ENCODE data around the gene LDB2. TPM values are rescaled to one million over a fixed set of nuclear protein-coding genes. Genes with fewer than 3 reads are reported as not detected.

The LDB2 gene
- 1 to 10 TPM; 3.2 to 7.9 TPM for total RNA-seq

DNA sequence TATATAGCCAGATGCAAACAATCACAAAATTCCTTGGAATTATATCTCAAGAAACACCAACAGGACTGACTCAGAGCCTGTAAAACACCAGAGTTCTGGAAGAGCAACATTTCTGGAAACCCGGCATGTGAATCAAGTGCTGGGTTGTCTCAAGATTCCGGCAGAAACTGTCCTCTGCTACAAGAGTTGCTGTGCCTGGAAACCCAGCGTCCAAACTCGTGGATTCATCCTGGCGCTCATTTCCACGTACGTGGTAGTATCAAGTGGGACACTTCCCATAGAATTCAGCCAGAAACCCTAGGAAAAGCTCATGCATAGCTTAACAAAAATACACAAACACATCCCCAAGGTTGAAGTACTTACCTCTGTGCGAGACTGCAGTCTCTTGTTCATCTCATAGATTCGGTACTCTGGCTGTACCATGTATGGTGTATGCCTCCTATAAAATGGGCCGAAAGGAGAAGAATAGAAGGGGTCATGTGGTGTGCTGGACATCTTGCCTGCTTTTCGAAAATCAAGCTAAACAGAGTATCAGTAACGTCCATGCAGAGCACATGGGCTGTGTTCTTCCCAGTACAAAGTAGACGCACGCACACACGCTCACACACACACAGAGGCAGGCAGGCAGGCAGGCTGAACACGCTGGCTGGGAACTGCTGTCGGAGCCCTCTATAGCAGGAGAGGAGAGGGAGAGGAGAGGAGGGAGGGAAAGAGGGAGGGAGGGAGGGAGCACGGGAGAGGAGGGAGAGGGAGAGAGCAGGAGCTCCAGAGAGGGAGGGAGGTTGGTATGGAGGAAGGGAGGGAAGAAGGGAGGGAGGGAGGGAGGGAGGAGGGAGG is at the start of gene LDB2:
TSS of gene LDB2 (minus strand) at position 655 of the 837 bp plus-strand sequence.
- H3K36me3 ChIP-seq: no peaks in the 10 kb centered on the region
- peak within 1 kb of the TSS; percentile 55 for H3K27ac ChIP-seq
- H3K9ac ChIP-seq (ENCODE audit: low read depth in 2 of 2, low read length in 2 of 2): peak within 1 kb of the TSS; percentile 27 to 29
- peak; percentile 32 for DNase-seq
- H3K4me1 ChIP-seq: no peaks in the 10 kb centered on the region
- H3K27me3 ChIP-seq: no peaks in the 10 kb centered on the region
- TF ChIP-seq CTCF (IDR thresholded peaks at IDR 0.05): no peak
- intact Hi-C loops (cut with DNase I): no loop called here
- H3K9me3 ChIP-seq: no peaks in the 10 kb centered on the region
- H3K4me3 ChIP-seq: peak within 1 kb of the TSS; percentile 22

- H3K36me3 ChIP-seq: no peaks in the 10 kb centered on the region
- no peak overlapping the region for H3K4me3 ChIP-seq
- no peak for DNase-seq
- H3K9me3 ChIP-seq: no peaks in the 10 kb centered on the region
- intact Hi-C loops (cut with DNase I): no loop called here
- no peak overlapping the region for H3K9ac ChIP-seq (ENCODE audit: low read depth in 2 of 2, low read length in 2 of 2)
- H3K27me3 ChIP-seq: no peaks in the 10 kb centered on the region
- no peak for TF ChIP-seq CTCF (IDR thresholded peaks at IDR 0.05)
- H3K4me1 ChIP-seq: no peaks in the 10 kb centered on the region
- H3K27ac ChIP-seq: no peak overlapping the region
Measured at GRCh38 chr4:16942491-16942890, 44.0 kb upstream of the LDB2 start.

DNA sequence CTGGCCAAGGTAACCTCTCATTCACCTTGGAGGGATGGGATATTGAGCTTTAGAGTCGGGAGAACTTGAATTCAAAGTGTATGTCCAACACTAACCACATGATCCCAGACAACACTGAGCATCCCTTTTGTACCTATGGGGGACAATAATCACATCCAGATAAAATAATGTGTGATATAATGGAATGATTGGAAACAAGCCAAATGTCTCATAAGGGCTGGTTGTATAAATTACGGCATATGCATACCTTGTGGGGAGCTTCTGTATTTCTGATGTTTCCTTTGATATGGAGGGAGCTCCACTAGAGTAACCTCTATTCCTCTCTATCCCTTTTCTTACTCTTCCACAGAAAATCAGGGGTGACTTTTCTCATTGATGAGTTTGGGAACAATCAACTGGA is 40.7 kb upstream of the LDB2 start:
- Histone ChIP-seq H3K9me3 (no peaks in the 10 kb centered on the region), H3K27me3 (no peaks in the 10 kb centered on the region), H3K9ac (ENCODE audit: low read depth in 2 of 2, low read length in 2 of 2) (no peak overlapping the region), H3K4me3 (no peak overlapping the region), H3K27ac (no peak overlapping the region), H3K36me3 (no peaks in the 10 kb centered on the region), H3K4me1 (no peaks in the 10 kb centered on the region)
- no peak for TF ChIP-seq CTCF (IDR thresholded peaks at IDR 0.05)
- no peak for DNase-seq
- intact Hi-C loops (cut with DNase I): no loop called here

- Histone ChIP-seq H3K27me3 (no peaks in the 10 kb centered on the region), H3K36me3 (no peaks in the 10 kb centered on the region), H3K4me3 (no peak overlapping the region), H3K9ac (ENCODE audit: low read depth in 2 of 2, low read length in 2 of 2) (no peak overlapping the region), H3K27ac (no peak overlapping the region), H3K4me1 (no peaks in the 10 kb centered on the region), H3K9me3 (no peaks in the 10 kb centered on the region)
- intact Hi-C loops (cut with DNase I): no loop called here
- no peak for DNase-seq
- no peak for TF ChIP-seq CTCF (IDR thresholded peaks at IDR 0.05)
Measured at GRCh38 chr4:16938512-16939040, 40.1 kb upstream of the LDB2 start.

GRCh38 chr4:16931339-16932305 is 33.2 kb upstream of the LDB2 start:
- TF ChIP-seq CTCF (IDR thresholded peaks at IDR 0.05): no peak

More at GRCh38 chr4:16931339-16932305, 33.2 kb upstream of the LDB2 start:
- H3K9me3 ChIP-seq: no peaks in the 10 kb centered on the region
- H3K9ac ChIP-seq (ENCODE audit: low read depth in 2 of 2, low read length in 2 of 2): no peak overlapping the region
- no peak for DNase-seq
- H3K36me3 ChIP-seq: no peaks in the 10 kb centered on the region
- H3K27me3 ChIP-seq: no peaks in the 10 kb centered on the region
- H3K4me3 ChIP-seq: no peak overlapping the region
- intact Hi-C loops (cut with DNase I): no loop called here
- no peaks in the 10 kb centered on the region for H3K4me1 ChIP-seq
- no peak overlapping the region for H3K27ac ChIP-seq

Data from colonic mucosa (tissue), 4 donors.